ENCODE data around the gene SLC24A3.

SLC24A3 gene

DNA sequence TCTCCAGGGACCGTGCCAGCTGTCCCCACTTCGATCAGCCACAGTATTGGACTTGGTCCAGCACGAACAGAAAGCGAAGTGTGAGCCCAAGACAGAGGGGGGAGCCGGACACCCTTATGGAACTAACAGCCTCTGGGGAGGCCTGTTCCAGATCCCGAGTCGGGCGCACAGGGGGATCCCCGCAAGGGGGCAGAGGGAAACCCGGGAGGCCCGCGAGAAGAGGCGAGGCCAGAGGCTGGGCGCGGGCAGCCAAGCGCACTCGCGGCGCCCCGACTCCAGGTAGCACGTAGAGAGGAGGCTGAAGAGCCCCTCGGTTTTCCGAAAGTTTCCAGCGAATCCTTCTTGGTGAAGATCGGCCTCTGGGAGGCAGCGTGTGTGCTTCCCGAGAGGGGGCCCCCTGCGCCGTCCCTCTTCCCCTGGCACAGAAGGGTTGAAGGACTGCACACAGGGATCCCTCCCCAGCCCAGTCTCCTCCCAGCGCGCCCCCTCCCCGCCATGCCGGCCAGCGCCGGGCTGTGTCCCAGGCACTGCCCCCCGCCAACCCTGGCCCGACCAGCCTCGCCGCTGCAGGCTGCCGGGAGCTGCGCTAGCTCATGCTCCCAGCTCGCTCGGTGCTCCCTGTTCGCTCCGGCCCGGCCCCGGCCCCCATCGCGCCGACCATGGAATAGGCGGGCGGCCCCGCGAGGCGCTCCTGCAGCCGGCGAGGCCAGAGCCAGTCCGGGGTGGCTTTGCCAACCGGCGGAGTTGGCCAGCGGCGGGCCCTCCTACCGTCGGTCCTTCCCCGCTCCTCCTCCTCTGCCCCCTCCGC is 577 bp upstream of the SLC24A3 start:
- Histone ChIP-seq H3K4me1 (ENCODE audit: control insufficient read depth, insufficient read depth, low read length) (peaks cover 18% of the 10 kb centered on the region), H3K27me3 (ENCODE audit: control insufficient read depth, insufficient read depth, low read length) (peaks cover 54% of the 10 kb centered on the region), H3K9ac (ENCODE audit: low read length) (no peak overlapping the region), H3K9me3 (ENCODE audit: control insufficient read depth, insufficient read depth, low read depth, low read length) (no peaks in the 10 kb centered on the region), H3K36me3 (ENCODE audit: control insufficient read depth, insufficient read depth, low read length) (no peaks in the 10 kb centered on the region), H3K4me3 (ENCODE audit: low read depth, low read length) (peak overlapping the region; percentile 66), H3K27ac (ENCODE audit: low read depth, low read length) (no peak overlapping the region)

- H3K27ac ChIP-seq (ENCODE audit: low read depth, low read length): no peak overlapping the region
- H3K4me1 ChIP-seq (ENCODE audit: control insufficient read depth, insufficient read depth, low read length): peaks cover 15% of the 10 kb centered on the region
- H3K9ac ChIP-seq (ENCODE audit: low read length): no peak overlapping the region
- peaks cover 54% of the 10 kb centered on the region for H3K27me3 ChIP-seq (ENCODE audit: control insufficient read depth, insufficient read depth, low read length)
- H3K9me3 ChIP-seq (ENCODE audit: control insufficient read depth, insufficient read depth, low read depth, low read length): no peaks in the 10 kb centered on the region
- H3K4me3 ChIP-seq (ENCODE audit: low read depth, low read length): peak overlapping the region; percentile 63
- H3K36me3 ChIP-seq (ENCODE audit: control insufficient read depth, insufficient read depth, low read length): no peaks in the 10 kb centered on the region
These were observed 520 bp downstream of the SLC24A3 start for GRCh38 chr20:19212821-19213502.

GRCh38 chr20:19213946-19214490 is 1.6 kb downstream of the SLC24A3 start:
- Histone ChIP-seq H3K4me1 (ENCODE audit: control insufficient read depth, insufficient read depth, low read length) (peaks cover 10% of the 10 kb centered on the region; the same call in 1 of the 2 replicates), H3K27me3 (ENCODE audit: control insufficient read depth, insufficient read depth, low read length) (peaks cover 54% of the 10 kb centered on the region), H3K36me3 (ENCODE audit: control insufficient read depth, insufficient read depth, low read length) (no peaks in the 10 kb centered on the region), H3K9me3 (ENCODE audit: control insufficient read depth, insufficient read depth, low read depth, low read length) (no peaks in the 10 kb centered on the region), H3K27ac (ENCODE audit: low read depth, low read length) (no peak overlapping the region), H3K9ac (ENCODE audit: low read length) (no peak overlapping the region), H3K4me3 (ENCODE audit: low read depth, low read length) (no peak overlapping the region)

DNA sequence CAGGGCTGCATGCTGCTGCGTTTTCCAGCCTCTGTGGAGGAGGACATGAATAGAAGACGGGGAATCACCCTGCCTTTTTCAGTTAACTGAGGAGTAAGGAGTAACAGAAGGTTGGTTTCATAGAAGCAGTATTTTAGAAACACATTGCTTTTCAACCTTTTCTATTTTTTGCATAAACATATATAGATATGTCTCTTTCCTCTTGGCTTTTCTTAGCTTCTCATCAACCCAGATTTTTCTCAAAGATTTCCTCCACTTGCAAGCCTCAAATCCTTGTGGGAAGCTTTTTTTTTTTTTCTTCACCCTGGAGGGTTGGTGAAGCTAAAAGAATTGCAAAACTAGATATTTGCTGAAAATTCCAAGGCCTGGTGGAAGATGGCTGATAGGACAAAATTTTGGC is 6.0 kb downstream of the SLC24A3 start:
- H3K9ac ChIP-seq (ENCODE audit: low read length): no peak overlapping the region
- H3K4me3 ChIP-seq (ENCODE audit: low read depth, low read length): no peak overlapping the region
- H3K9me3 ChIP-seq (ENCODE audit: control insufficient read depth, insufficient read depth, low read depth, low read length): no peaks in the 10 kb centered on the region
- no peak overlapping the region for H3K27ac ChIP-seq (ENCODE audit: low read depth, low read length)
- no peaks in the 10 kb centered on the region for H3K4me1 ChIP-seq (ENCODE audit: control insufficient read depth, insufficient read depth, low read length)
- H3K27me3 ChIP-seq (ENCODE audit: control insufficient read depth, insufficient read depth, low read length): peaks cover 24% of the 10 kb centered on the region
- H3K36me3 ChIP-seq (ENCODE audit: control insufficient read depth, insufficient read depth, low read length): no peaks in the 10 kb centered on the region

DNA sequence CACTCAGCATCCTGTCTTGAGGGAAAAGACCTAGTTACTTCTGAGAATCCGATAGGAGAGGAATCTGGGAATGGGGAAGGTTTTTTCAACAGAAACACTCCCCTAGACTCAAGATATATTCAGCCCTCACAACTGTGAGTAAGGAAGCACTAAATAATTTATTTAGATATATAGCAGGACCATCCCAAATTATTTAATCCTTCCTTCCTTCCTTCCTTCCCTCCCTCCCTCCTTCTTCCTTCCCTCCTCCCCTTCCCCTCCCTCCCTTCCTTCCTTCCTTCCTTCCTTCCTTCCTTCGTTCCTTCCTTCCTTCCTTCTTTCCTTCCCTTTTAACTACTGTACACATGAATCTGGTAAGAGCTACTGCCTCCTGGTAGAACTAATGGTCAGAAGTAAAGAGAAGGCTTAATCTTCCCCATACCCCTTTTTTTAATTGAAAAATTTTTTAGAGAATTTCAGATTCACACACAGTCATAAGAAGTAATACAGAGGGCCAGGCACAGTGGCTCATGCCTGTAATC is 10.1 kb downstream of the SLC24A3 start:
- no peak overlapping the region for H3K4me3 ChIP-seq (ENCODE audit: low read depth, low read length)
- H3K4me1 ChIP-seq (ENCODE audit: control insufficient read depth, insufficient read depth, low read length): no peaks in the 10 kb centered on the region
- H3K27ac ChIP-seq (ENCODE audit: low read depth, low read length): no peak overlapping the region
- H3K36me3 ChIP-seq (ENCODE audit: control insufficient read depth, insufficient read depth, low read length): no peaks in the 10 kb centered on the region
- no peaks in the 10 kb centered on the region for H3K9me3 ChIP-seq (ENCODE audit: control insufficient read depth, insufficient read depth, low read depth, low read length)
- H3K9ac ChIP-seq (ENCODE audit: low read length): no peak overlapping the region
- no peaks in the 10 kb centered on the region for H3K27me3 ChIP-seq (ENCODE audit: control insufficient read depth, insufficient read depth, low read length)

- H3K27ac ChIP-seq (ENCODE audit: low read depth, low read length): no peak overlapping the region
- H3K9ac ChIP-seq (ENCODE audit: low read length): no peak overlapping the region
- H3K36me3 ChIP-seq (ENCODE audit: control insufficient read depth, insufficient read depth, low read length): no peaks in the 10 kb centered on the region
- no peaks in the 10 kb centered on the region for H3K9me3 ChIP-seq (ENCODE audit: control insufficient read depth, insufficient read depth, low read depth, low read length)
- H3K27me3 ChIP-seq (ENCODE audit: control insufficient read depth, insufficient read depth, low read length): no peaks in the 10 kb centered on the region
- no peaks in the 10 kb centered on the region for H3K4me1 ChIP-seq (ENCODE audit: control insufficient read depth, insufficient read depth, low read length)
- H3K4me3 ChIP-seq (ENCODE audit: low read depth, low read length): no peak overlapping the region
These were observed 11.2 kb downstream of the SLC24A3 start for GRCh38 chr20:19223640-19224039.

- no peaks in the 10 kb centered on the region for H3K4me1 ChIP-seq (ENCODE audit: control insufficient read depth, insufficient read depth, low read length)
- H3K4me3 ChIP-seq (ENCODE audit: low read depth, low read length): no peak overlapping the region
- no peaks in the 10 kb centered on the region for H3K9me3 ChIP-seq (ENCODE audit: control insufficient read depth, insufficient read depth, low read depth, low read length)
- H3K27ac ChIP-seq (ENCODE audit: low read depth, low read length): no peak overlapping the region
- no peaks in the 10 kb centered on the region for H3K27me3 ChIP-seq (ENCODE audit: control insufficient read depth, insufficient read depth, low read length)
- H3K9ac ChIP-seq (ENCODE audit: low read length): no peak overlapping the region
- H3K36me3 ChIP-seq (ENCODE audit: control insufficient read depth, insufficient read depth, low read length): no peaks in the 10 kb centered on the region
These were observed 19.1 kb downstream of the SLC24A3 start for GRCh38 chr20:19231359-19232035.

GRCh38 chr20:19232997-19233794 is 20.8 kb downstream of the SLC24A3 start:
- Histone ChIP-seq H3K4me1 (ENCODE audit: control insufficient read depth, insufficient read depth, low read length) (no peaks in the 10 kb centered on the region), H3K27ac (ENCODE audit: low read depth, low read length) (no peak overlapping the region), H3K9me3 (ENCODE audit: control insufficient read depth, insufficient read depth, low read depth, low read length) (no peaks in the 10 kb centered on the region), H3K4me3 (ENCODE audit: low read depth, low read length) (no peak overlapping the region), H3K36me3 (ENCODE audit: control insufficient read depth, insufficient read depth, low read length) (no peaks in the 10 kb centered on the region), H3K9ac (ENCODE audit: low read length) (no peak overlapping the region), H3K27me3 (ENCODE audit: control insufficient read depth, insufficient read depth, low read length) (no peaks in the 10 kb centered on the region)

DNA sequence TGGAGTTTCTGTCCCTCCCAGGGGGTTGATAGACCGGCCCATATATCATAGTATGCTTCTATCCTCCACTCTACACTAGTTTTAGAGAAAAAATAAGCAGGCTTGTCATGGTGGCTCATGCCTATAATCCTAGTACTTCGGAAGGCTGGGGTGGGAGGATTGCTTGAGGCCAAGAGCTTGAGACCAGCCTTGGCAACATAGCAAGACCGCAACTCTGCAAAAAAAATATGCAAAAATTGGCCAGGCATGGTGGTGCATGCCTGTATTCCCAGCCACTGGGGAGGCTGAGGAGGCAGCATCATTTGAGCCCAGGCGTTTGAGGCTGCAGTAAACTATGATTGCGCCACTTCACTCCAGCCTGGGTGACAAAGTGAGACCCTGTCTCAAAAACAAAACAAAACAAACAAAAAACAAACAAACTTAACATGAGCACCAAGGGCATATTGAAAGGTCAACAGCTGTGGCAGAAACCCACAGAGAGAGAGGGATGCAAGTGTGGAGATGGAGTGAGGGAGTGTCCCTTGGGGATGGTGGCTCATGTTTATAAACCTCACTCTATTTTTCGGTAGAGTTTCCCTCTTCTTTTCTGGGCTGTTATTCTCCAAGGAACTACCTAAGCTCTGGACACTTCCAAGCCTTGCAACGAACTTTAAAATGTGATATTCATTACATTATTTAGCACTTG is 24.1 kb downstream of the SLC24A3 start:
- Histone ChIP-seq H3K27me3 (ENCODE audit: control insufficient read depth, insufficient read depth, low read length) (no peaks in the 10 kb centered on the region), H3K9ac (ENCODE audit: low read length) (no peak overlapping the region)

GRCh38 chr20:19241440-19241839 is 29.0 kb downstream of the SLC24A3 start:
- H3K9me3 ChIP-seq (ENCODE audit: control insufficient read depth, insufficient read depth, low read depth, low read length): no peaks in the 10 kb centered on the region
- H3K27me3 ChIP-seq (ENCODE audit: control insufficient read depth, insufficient read depth, low read length): no peaks in the 10 kb centered on the region
- no peaks in the 10 kb centered on the region for H3K4me1 ChIP-seq (ENCODE audit: control insufficient read depth, insufficient read depth, low read length)
- no peak overlapping the region for H3K4me3 ChIP-seq (ENCODE audit: low read depth, low read length)
- H3K27ac ChIP-seq (ENCODE audit: low read depth, low read length): no peak overlapping the region
- H3K36me3 ChIP-seq (ENCODE audit: control insufficient read depth, insufficient read depth, low read length): no peaks in the 10 kb centered on the region
- no peak overlapping the region for H3K9ac ChIP-seq (ENCODE audit: low read length)

More for the DNA sequence above, 24.1 kb downstream of the SLC24A3 start:
- Histone ChIP-seq H3K9me3 (ENCODE audit: control insufficient read depth, insufficient read depth, low read depth, low read length) (no peaks in the 10 kb centered on the region), H3K27ac (ENCODE audit: low read depth, low read length) (no peak overlapping the region), H3K4me3 (ENCODE audit: low read depth, low read length) (no peak overlapping the region), H3K4me1 (ENCODE audit: control insufficient read depth, insufficient read depth, low read length) (no peaks in the 10 kb centered on the region), H3K36me3 (ENCODE audit: control insufficient read depth, insufficient read depth, low read length) (no peaks in the 10 kb centered on the region)
